KBM-7 (cell line): ENCODE measurements around the gene PSMD13.
"Not testable (repeated sequence)": the region's sequence is repeated elsewhere in the genome, so short reads cannot be mapped to it uniquely, and the experiment has no call there.

ENCODE experiments used
- DNase-seq: peaks from one replicate; pipeline ENCODE4 v3.0.0-alpha.2; 2015
- in situ Hi-C: fragments of 300-500 bp; cut with MboI; formaldehyde crosslinking; loops from 2 replicates; pipeline ENCODE4 v1.14.3; 2020; ENCODE audit warnings: low sequenced_read_pairs, low pct_unique_long_range_greater_than_20kb, mixed read lengths

Gene PSMD13

DNA sequence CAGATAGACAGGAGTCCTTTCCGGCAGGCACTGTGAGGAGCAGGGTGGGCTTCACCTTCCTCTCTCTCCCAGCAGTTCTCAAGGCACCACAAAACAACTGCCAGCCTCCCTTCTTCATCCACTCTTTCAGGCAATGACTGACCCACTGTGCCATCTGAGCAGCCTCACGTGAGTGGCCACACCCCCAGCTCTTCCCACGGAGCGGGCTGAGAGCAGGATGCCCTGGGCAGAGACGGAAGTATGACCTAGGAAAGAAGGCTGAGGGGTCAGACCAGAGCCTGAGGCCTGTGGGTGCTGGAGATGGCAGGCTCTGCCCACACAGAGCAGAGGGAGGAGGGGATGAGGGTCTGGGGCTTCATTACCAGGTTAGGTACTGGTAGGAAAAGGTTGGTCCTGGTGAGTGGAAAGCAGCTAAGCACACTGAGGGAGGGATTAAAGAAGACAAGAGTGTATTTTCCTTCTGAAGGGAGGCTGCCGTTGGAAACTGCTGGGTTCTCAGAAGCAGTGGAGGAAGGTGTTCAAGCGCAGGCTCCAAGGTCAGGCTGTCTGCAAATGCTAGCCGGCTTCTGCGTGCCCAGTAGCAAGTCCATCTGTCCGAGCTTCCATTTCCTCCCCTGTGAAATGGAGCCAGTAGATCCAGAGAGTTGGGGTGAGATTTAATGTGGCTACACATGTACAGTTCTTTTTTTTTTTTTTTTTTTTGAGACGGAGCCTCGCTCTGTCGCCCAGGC, 46.0 kb downstream of the PSMD13 start:
- in situ Hi-C loops = no loop called here
- DNase-seq = no peak

DNA sequence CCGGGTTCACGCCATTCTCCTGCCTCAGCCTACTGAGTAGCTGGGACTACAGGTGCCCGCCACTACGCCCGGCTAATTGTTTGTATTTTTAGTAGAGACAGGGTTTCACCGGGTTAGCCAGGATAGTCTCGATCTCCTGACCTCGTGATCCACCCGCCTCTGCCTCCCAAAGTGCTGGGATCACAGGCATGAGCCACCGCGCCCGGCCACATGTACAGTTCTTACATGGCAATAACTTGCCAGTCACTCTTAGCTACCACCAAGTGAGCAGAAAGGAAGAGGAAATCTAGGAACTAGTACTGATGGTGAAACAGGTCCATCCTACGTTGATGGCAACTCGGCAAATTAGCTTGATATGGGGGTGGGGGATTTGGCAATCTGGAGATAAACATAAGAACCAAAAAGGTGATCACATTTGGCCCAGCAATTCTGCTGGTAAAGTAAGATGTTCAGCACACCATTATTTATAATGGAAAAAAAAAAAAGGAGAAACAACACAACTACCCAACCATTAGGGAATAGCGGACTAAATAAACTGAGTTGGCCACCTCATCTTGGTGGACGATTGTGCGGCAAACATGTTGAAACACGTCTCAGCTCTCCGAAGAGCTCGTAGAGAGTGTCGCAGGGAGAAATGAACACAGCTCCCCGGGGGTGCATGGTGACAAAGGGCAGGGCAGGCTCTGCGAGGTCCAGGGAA, 46.8 kb downstream of the PSMD13 start:
- in situ Hi-C loops = no loop called here
- no peak for DNase-seq

DNA sequence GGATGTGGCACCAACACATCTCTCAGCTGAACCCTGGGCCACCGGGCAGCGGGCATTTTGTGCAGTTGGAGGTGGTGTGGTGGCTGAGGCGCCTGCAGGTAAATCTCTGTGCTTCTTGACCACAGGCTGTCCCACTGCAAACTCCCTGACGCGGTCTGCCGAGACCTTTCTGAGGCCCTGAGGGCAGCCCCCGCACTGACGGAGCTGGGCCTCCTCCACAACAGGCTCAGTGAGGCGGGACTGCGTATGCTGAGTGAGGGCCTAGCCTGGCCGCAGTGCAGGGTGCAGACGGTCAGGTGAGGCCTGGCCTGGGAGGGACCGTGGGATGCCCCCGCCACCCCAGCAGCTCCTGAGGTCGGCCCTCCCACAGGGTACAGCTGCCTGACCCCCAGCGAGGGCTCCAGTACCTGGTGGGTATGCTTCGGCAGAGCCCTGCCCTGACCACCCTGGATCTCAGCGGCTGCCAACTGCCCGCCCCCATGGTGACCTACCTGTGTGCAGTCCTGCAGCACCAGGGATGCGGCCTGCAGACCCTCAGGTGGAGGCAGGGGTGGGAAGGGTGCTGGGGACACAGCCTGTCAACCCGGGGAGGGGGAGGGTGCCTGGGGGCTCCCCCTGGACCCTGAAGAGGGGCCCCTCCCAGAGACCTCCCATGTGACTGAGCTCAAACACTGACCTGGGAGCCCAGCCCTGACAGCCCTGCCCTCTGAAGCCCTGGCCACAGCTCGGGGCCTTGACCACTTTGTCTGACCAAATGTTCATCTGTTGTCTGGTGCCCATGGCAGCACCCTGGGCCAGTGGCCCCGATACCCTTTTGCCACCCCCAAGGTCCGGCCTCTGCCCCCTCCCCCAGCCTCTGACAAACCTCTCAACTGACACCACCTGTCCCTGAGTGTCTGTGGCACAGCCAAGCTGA, 47.6 kb downstream of the PSMD13 start:
- in situ Hi-C loops = no loop called here
- DNase-seq = no peak

DNA sequence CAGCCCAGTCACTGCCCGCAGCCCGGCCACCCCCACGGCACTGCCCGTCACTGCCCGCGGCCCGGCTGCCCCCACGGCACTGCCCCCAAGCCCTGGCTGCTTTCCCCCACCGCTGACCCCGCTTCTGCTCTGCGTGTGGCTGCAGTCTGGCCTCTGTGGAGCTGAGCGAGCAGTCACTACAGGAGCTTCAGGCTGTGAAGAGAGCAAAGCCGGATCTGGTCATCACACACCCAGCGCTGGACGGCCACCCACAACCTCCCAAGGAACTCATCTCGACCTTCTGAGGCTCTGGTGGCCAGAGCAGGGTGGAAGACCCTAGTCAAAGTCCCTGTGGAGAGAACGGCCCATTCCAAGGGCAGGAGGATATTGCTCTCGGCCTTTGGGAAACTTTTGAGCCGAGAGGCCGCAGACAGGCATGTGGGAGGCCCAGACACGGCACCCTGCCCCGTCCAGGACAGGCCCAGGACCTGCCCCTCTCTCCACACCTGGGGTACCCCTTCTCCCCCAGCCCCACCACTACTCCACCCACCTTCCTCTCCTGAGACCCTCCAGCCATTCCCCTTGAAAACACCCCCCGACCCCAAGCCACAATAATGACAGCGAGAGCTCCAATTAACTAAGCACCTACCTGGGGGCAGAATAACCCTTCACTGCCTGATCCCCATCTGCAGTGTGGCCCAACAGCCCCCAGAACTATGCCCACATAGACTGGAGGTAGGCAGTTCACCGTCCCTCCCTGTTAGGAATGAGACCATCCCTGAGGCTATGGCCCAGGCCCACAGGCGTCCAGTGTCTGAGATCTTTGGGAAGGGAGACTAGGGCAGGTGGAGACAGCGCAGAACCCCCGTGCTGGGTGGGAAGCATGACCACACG, 48.5 kb downstream of the PSMD13 start:
- DNase-seq = no peak

DNA sequence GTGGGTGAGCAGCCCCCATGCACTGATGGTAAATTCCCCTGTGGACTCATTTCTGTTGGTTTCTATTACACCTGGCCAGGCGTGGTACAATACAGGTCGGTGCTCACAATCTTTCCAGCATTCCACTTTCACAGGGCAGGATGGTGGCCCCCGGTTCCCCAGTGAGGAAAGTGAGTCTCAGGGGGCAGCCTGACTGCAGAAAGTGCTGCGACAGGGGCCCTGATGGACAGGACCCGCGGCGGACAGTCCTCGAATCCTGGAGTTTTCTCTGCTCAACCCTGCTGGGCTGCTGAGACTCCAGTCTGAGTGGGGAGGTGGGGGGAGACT, 49.1 kb downstream of the PSMD13 start:
- no peak for DNase-seq
- in situ Hi-C loops = no loop called here

More for the DNA sequence above, 48.5 kb downstream of the PSMD13 start:
- in situ Hi-C loops = no loop called here

DNA sequence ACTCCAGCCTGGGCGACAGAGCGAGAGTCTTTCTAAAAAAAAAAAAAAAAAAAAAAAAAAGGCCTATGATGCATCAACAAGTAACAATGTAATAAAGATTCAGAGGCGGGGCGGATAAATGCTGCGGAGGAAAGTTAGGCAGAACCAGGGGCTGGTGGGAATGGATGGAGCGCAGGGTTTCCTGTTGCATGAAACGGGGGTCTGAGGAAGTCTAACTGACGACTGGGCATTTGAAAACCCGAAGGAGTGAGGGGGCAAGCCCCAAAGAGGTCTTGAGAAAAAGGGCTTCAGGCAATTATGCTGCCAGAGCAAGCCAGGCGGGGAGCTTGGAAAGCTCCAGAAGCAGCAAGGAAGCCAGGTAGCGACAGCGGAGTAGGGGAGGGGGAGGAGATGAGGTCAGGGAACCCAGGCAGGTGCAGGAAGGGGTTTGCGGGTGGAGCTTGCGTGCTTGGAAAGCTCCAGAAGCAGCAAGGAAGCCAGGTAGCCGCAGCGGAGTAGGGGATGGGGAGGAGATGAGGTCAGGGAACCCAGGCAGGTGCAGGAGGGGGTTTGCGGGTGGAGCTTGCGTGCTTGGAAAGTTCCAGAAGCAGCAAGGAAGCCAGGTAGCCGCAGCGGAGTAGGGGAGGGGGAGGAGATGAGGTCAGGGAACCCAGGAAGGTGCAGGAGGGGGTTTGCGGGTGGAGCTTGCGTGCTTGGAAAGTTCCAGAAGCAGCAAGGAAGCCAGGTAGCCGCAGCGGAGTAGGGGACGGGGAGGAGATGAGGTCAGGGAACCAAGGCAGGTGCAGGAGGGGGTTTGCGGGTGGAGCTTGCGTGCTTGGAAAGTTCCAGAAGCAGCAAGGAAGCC, 50.4 kb downstream of the PSMD13 start:
- DNase-seq, in situ Hi-C loops: not testable (repeated sequence)

DNA sequence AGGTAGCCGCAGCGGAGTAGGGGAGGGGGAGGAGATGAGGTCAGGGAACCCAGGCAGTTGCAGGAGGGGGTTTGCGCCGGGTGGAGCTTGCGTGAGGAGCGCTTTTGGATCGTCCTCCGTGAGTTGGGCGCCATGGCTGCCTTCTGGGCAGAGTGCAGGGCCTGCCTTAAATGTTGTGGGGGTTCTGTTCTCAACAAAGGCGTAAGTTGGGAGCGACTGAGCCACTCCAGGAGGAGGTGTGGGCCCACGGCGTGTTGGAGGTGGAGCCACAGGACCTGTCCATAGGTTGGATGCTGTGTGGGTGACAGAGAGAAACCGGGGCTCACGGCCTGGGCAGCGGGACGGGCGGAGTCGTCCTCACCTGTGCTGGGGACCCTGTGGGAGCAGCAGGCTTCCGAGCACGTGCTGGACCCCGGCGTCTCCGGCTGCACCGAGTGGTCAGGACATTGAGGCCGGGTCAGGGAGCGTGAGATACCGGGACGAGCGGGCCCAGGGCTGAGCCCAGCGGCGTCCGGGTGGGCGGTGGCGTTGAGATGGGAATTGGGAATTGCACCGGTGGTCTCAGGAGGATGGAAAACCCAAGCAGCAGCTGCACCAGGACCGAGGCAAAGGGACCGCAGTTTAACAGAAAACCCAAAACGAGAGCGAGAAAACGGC, 51.2 kb downstream of the PSMD13 start:
- DNase-seq = no peak
- in situ Hi-C loops = no loop called here

DNA sequence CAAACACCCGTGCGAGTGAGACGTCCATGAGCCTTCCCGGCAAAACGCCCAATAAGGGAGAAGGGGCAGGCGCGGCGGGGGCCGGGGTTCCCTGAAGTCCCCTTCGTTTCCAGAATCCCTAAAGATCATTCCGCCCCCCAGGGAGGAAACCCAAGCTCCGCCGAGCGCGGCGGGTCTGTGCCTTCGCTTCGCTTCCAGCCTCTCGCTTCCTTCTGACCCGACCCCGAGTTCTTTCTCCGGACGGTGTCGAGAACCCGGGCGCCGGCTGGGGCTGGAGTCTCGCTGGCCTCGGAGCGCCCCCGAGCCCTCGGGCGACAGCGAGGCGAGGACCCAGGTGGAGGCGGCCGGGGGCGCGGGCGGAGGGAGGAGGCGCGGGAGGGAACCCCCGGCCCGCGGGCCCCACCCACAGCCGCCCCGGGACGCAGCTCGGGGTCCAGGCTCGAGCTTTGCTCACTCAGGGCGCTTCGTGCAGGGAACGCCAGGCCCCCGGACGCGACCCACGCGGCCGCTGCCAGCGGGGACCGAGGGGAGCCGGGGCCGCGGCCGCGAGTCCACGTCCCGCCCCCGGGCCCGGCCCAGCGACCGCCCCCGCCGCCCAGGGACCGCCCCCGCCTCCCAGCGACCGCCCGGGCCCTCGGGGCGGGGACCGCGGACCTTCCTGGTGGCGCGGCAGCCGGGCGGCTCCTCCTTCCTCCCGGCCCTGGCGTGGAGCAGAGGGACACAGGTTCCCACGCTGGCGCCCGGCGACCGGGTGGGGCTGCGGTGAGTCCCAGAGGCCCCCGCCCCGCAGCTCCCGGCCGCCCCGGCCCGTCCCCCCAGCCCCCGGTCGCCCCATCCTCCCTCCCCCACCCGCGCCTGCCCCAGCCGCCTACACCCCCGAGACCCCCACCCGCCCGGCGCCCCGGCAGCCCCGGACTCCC, 52.0 kb downstream of the PSMD13 start, which contains the start of gene PGGHG:
Gene PGGHG, plus strand, starts transcription at position 649 of the 920 bp plus-strand sequence. CDS start 691 bp downstream, outside the sequence.
- no peak for DNase-seq
- in situ Hi-C loops = no loop called here

DNA sequence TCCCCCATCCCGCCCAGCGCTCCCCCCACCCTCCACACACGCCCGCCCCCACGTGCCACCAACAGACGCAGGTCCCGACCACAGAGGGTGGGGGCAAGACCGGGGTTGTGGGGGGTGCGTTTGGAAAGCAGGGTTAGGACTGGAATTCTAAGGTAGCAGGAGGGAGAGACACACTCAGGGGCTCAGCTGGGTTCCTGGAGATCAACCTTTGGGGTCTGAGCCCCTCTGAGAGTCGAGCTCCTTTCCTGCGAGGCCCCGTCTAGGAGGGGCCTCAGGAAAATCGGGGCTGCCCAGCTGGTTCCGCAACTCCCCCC, 52.6 kb downstream of the PSMD13 start:
- in situ Hi-C loops = no loop called here
- no peak for DNase-seq

DNA sequence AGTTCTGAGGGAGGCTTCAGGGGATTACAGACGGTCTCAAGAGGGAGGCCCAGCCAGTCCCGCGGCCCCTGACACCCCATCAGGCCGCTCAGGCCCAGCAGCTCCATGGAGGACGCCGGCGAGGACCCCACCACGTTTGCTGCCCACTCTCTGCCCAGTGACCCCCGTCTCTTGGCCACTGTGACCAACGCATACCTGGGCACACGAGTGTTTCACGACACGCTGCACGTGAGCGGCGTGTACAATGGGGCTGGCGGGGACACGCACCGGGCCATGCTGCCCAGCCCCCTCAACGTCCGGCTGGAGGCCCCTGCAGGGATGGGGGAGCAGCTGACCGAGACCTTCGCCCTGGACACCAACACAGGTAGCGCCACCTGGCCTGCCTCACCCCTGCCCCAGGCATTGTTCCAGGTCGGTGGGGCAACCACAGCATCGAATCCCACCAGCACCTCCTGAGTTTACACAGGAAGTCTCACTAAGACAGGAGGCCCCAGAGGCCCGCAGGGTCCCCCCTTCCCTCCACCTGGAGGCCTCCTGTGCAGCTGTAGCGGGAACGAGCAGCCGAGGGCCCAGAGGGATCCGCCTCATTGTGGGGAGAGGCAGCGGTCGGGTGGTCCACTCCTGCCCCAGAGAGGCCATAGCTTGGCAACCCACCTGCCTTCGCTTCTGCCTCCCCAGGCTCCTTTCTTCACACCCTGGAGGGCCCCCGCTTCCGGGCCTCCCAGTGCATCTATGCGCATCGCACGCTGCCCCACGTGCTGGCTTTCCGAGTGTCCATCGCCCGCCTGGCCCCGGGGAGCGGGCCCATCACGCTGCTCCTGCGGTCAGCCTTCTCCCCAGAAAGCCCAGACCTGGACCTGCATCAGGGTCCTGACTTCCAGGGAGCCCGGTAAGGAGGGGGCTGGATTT, 53.2 kb downstream of the PSMD13 start:
- in situ Hi-C loops = no loop called here
- DNase-seq = no peak

DNA sequence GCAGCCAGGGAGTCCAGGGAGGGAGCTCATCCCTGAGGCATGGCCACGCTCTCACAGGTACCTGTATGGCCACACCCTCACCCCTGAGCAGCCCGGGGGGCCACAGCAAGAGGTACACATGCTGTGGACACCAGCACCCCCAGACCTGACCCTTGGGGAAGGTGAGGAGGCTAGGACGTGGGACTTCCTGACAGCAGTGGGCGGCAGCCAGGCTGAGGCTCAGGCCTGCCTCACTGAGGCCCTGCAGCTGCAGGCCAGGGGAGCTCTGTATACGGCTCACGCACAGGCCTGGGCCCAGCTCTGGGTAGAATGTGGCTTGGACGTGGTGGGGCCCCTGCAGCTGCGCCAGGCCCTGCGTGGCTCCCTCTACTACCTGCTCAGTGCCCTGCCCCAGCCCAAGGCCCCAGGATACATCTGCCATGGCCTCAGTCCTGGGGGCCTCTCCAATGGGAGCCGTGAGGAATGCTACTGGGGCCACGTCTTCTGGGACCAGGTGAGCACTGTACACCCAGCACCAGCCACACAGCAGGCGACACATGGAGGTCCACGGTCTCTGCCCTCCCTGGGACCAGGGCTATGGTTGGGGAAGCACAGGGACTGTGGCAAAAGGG, 54.0 kb downstream of the PSMD13 start:
- in situ Hi-C loops = no loop called here
- no peak for DNase-seq

DNA sequence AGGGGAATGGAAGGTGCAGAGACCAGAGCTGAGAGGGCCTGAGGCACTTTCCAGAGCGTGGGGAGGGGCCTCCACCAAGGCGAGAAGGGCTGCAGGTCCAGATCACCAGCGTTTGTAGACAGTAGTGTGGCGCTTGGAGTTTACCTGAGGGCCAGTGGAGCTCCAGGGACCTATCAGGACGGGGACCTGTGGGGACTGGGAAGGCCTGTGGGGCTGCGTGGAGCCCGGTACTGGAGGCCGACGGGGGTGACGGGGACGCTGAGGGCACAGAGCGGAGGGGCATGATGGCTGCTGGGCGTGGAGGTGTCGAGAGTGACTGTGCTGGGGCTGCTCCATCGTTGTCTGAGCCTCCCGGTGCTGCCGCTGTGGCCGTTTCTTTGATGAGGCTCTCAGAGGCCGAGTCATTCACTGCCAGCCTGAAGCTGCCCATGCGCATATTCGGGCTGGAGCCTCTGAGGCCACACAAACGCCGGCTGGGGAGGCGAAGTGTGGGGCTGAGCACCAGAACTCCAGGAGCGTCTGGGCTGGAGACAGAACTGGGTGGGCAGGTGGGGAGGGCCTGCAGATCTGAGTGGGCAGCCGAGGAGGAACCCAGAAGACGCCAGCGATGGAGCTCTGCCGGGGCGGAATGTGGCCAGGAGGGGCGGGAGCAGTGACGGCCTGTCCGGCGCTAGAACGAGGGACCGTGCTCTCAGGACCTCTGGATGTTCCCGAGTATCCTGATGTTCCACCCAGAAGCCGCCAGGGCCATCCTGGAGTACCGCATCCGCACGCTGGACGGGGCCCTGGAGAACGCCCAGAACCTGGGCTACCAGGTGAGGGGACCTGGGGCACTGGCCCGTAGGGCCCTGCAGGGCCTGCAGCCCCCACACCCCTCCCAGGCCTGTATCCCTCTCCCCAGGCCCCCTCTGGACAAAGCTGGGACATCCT, 54.8 kb downstream of the PSMD13 start:
- no peak for DNase-seq
- in situ Hi-C loops = no loop called here

DNA sequence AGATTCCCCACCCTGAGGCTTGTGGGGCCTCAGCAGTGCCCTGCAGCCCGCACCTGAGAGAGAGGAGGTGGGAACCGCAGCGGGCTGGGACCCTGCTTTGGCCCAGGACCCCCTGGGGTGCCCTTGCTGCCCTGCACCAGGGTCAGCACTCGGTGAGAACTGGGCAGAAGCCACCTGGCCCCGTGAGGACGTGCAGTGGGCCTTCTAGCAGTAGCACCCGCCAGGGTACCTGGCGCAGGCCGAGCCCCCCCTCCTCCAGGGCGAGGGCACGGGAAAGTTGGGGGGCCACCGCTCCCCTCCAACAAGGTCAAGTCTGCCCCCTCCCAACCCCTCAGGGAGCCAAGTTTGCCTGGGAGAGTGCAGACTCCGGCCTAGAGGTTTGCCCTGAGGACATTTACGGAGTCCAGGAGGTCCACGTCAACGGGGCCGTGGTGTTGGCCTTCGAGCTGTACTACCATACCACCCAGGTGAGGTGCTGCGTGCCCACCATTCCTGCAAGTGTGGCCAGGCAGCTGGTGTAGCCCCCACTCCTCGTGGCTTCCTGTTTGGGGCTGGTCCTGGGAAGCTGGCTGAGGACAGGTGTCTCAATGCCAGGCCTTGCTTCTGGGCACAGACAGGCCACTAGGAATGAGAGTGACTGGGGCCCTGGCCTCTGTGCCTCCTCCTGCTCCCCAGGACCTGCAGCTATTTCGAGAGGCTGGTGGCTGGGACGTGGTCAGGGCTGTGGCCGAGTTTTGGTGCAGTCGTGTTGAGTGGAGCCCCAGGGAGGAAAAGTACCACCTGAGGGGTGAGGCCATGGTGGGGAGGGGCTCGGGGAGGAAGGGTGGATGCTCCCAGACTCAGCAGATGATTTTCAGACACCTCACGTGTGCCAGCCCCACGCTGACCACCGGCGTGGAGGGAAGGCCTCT, 55.7 kb downstream of the PSMD13 start:
- no peak for DNase-seq
- in situ Hi-C loops = no loop called here
